Activated CD4-positive, CD25-positive, alpha-beta regulatory T cell treated with anti-CD3 and anti-CD28 coated beads, Interleukin-2, amount 50 U/mL, for 72 hours (primary cell): ENCODE measurements around the gene GPC6.

Experiments used
- DNase-seq: peaks from one replicate; pipeline ENCODE4 v3.0.0; 2021

Gene GPC6

DNA sequence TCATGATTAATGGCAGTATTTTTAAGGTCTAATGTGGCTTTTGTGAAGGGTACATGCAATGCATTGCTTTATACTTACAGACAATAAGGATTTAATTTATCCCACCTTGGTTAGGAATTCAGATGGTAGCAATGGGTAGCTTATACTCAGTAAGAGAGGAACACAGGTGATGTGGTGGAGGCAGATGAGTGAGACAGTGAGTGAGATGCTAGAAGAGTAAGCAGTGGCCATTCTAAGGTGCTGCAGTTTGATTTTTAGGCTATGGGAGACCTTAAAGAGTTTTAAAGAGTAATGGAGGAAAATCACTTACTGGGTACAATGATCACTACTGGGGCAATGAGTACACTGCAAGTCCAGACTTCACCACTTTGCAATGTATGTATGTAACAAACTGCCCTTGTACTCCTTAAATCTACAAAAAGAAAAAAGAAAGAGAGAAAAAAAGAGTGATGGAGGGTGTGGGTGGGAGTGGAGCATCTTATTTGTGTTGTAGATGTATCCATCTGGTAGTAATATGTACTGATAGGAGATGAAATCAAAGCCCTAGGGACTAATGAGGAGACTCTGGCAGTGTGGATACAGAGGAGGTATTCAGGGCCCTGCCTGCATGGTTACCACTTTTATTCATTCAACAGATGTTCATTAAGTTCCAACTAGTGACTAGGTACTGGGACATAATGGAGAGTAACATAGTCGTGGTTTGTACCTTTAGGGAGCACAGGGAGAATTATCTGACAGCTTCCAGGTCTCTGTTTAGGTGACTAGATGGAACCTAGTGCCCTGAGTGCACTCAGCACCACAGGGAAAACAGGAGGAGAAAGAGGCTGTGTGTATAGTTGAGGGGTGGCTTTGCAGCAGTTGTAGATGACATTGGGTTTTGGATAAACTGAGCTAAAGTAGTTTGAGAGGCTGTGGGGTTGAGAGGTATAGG is 99.0 kb downstream of the GPC6 start:
- DNase-seq, result no peak

DNA sequence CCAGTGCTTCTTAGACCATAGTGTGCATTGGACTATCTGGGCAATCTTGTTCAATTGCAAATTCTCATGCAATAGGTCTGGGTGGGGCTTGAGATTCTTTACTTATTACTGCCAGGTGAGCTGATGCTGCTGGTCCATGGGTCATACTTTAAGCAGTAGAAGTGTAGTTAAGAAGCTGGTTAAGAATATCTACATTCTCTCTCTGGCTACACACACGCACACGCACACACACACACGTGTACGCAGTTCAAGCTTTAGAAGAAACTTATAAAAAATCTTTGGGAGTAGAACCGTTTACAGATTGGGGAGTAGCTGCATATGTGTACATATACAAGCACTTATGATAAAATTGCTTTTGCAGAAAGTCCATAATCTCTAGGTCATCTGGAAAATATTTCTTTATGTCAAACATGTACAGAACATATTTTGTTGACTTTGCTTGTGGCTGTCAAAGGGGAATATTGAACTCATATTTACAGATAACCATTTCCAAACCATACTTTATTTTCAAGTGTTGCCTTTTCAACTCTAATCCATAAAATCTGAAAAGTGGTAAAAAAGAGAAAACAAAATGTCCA is 99.7 kb downstream of the GPC6 start:
- DNase-seq, result no peak

DNA sequence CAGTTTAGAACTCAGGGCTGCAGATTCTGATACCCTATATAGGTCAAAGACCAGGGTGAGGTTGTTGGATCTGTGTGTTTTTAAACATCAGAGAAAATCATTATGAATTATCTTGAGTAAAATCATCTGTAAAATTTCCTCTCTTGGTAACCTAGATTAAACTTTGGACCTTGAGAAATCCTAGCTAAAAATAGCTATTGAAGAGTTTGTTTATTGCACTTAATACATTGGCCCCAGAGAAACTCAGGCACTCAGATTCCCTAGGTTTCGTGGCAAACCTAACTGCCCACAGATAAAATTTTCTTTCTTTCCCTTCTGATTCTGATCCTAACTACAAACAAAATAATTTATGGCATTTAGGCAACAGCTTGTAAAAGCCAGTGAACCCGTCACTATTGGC is 102.3 kb downstream of the GPC6 start:
- DNase-seq, result no peak

DNA sequence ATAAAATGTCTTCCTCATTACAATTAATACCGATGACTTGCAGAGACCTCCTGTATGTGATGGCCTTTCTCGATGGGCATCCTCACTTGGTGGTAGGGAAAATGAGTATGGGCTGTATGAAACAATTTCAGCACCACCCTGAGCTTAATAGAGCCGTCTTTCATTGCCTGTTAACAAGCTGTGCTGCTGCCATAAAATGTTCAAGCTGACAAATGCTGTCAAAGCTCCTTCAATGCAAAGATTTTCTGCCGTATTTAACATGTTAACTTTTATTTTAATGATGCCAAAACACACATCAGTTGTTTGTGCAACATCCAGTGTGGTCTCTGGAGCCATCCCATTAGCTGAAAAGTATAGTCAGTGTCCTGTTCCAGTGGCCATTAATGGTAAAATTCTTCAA is 110.1 kb downstream of the GPC6 start:
- no peak for DNase-seq

DNA sequence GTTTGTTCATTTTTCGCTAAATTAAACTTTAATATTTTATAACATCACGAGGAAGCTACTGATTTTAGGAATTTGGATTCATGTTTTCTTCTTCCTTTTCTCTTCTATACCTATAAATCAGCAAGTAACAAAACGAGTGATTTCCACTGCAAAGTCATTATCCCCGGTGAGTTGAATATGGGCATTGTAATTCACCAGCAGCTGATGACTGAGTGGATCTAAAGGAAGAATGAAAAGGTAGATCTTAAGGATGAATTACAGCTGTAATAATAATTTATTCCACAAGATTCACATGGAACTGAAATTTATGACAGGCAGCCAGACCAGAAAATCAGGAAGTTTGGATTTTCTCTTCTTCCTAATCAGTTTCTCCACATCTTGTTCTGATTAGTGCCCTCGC is 111.4 kb downstream of the GPC6 start:
- no peak for DNase-seq

DNA sequence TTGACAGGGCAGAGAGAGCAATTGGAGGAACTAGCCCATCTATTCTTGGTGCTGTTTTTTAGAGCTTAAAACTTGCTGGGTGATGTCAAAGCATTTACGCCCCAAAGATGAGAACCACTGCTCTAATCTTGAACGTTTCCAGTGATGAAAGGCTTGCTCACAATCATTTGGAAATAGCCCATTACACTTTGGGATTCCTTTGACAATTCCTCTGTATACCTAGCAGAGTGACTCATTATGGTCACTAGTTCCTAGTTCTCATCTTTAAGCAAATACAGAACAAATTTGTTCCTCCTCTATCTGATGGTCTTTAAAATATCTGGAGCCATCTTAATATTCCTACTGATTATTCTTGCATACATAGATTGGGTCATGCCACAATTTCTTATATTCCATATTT is 112.3 kb downstream of the GPC6 start:
- no peak for DNase-seq

DNA sequence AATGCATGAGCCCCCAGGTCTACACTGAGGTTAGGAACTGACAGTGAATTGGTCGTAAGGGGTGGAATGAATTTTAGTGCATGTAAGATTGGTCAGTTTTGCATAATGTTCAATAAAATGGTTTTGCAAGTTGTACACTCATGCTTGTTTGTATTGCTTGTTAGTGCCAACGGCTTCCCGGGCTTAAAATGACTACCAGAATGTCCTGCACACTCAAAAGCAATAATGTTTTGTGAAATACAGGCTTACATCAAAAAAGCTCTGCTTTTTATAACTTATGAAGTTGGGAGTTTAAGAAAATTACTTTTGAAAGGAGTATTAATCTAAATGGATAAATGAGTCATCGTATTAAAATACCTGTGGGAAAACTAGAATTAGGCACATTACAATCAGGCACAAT is 112.9 kb downstream of the GPC6 start:
- DNase-seq, result no peak

DNA sequence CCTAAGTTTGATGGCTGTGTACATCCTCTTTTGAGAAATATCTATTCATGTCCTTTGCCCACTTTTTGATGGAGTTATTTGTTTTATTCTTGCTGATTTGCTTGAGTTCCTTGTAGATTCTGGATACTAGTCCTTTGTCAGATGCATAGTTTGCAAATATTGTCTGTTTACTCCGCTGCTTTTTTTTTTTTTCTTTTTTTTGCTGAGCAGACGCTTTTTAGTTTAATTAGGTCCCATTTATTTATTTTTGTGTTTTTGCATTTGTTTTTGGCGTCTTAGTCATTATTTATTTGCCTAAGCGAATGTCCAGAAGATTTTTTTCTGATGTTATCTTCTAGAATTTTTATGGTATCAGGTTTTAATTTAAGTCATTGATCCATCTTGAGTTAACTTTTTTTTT is 114.9 kb downstream of the GPC6 start:
- no peak for DNase-seq

DNA sequence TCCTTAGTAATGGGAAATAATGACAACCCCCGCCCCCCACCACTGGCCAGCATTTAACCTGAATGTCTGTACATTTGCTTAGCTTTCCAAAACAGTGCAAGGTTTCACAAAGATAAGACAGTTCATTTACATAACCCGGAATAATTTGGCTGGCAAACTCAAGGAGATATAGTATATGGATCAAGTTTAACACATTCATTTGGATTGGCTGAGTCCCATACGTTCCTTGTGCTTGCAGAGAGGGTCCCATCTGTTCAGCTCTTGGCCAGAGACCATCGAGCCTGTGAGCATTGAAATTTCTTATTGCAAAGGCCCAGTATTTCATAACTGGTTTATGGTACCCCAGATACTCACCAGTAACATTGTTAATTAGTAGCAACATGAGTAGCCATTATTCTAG is 116.5 kb downstream of the GPC6 start:
- DNase-seq, result no peak

DNA sequence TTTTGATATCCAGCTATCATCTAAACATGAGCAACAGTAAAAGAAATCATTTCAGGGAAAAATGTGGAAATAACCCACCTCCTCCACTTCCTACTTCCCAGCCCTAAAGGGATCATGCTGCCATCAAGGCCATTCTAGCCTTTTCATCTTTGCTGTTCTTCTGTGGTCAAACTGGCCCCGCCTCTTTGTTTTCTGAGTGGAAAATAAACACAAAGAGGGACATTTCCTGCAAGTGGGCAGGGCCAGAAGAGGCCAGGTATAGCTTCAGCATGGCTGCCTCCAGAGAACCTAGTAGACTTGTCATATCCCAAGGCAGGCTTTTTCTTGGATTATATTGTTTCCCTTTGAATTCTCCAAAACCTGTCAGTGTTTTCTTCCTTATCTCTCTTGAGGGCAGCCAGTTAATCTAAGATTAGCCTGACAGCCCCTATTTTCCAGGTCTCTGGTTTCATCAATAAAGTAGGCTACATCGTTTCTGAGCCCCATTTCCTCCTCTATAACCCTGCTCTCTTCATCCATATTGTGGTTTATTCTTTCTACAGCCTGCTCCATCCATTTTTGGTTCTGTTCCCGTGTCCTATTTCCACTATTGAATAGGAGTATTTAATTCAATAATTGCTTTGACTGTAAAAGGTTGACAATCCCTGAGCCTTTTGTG is 117.6 kb downstream of the GPC6 start:
- DNase-seq, result no peak

DNA sequence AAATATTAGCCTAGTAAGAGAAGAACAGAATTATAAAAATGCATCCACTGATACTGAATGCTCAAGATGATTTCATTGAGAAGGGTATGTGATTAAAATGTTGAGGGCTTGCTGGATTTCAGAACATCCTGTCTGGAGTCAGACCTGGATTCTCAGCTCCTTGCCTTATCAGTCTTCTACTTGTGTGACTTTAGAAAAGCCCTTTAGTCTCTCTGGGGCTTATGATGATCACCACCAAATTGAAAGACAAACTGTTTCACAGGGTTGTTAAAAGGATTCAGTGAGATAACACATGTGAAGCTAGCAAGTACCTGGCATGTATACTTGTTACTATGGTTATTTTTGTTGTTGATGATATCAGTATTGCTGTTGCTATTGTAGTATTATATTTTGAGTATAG is 118.4 kb downstream of the GPC6 start:
- no peak for DNase-seq

DNA sequence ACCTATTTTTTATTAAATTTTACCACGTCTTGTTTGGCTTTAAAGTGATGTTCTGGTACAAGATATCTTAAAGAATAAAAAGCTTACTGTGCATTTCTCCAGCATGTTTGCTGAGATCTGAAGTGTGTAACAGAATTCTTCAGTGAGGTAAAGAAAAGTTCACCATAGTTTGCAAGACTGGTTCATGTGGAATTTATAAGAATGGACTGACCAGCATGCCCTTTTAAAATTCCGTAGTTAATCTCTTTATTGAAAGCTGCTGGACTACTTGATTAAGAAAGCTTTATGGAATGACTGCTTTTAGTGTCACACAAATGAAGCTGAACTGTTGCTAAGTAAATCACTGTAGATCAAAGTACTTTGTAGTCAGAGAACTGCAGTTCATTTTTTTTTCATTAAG is 119.2 kb downstream of the GPC6 start:
- no peak for DNase-seq

DNA sequence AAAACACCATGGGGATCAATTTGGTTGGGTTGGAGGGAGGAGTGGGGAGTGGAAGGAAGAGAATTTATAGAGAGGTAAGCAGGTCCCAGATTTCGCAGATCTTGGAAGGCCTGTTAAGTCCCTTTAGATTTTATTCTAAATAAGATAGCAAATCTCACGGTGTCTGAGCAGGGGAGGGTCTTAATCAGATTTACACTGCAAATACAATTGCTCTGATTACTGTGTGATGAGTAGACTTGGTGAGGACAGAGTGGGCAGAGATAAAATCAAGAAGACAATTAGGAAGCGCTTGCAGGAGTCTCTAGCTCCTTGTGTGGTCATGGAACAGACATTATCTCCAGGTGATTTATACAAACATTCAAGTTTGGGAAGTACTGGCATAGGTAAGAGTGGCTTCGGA is 126.0 kb downstream of the GPC6 start:
- DNase-seq, result no peak

DNA sequence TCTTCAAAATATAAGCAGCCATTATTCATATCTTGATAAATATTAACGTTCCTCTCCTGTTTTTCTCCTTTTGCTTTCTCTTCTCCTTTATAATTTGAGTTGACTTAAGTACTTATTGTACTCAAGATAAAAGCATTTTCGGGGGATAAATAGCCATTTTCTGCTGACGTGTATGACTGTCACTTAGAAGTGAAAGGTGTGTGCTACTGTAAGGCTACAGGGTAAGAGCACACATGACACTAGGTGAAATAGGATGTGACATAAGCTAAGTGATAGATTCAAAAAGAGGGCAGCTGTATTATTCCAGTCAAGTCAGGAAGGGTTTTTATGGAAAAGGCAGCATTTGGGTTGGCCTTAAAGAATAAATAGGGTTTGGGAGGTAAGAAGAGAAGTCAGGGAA is 128.5 kb downstream of the GPC6 start:
- DNase-seq, result no peak

DNA sequence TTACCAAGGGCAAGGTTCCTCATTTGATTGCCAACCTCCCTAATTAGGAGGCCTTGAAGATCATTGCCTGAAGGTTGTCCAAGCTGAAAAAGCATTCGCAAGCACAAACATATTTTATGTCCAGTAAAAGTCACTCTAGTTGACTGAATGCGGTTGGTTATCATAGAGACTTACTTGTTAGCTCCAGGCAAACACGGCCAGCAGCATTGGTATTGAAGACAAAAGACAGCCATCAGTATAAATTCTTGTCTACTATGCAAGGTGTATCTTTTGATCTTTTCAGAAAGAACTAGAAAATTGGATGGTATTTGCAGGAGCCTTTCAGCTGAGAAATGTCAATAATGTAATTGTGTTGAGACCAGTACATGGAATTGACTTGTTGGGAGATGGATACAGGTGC is 129.9 kb downstream of the GPC6 start:
- no peak for DNase-seq

DNA sequence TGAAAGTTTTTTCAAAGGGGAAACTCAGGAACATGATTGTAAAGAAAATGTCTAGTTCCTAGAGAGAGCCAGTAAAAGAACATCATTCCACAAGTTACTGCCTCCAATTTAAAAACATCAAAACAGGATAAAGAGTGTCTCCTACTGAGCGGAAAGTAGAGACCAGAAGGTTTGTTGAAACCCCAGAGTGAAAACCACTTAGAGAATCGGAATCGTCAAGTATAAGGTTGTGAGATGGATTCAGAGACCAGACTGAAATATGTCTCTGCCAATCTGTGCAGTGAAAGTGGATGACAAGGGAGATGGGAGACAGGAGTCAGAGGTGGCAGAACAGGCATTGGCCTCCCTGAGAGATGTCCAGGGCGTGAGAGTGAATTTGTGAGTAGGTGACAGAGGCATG is 133.4 kb downstream of the GPC6 start:
- no peak for DNase-seq

DNA sequence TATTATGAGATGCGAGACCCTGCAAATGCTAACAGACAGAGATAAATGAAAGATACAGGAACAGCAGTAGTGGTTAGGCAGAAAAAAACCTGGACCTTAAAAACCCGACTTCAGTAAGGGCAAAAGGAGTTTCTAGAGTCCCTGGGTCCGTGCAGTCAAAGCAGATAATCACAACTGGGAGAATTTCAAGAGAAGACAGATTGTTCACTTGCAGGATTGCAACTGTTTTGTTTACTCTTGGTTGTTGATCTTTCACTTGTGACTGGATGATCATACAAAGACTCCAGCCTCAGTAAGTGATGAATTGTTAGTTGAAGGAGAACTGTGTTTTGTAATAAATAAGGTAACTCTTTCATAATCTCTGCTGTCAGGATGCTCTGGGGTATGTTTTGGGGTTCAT is 135.1 kb downstream of the GPC6 start:
- DNase-seq, result no peak

DNA sequence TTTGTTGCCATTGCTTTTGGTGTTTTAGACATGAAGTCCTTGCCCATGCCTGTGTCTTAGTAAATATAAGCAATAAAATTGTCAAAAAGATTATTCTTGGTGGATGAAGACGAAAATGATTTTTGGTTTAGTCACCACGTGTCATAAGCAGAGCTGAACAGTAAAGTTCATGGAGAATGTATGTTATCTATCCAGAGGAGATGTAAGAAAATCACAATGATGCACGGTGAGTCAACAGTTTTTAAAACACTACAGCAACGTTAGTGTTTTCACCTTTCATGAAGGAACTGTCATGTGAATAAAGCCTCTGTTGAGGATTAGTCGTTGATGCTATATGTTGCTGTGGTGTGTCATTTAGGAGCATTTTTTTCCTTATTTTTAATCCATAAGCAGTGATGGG is 137.6 kb downstream of the GPC6 start:
- DNase-seq, result no peak

DNA sequence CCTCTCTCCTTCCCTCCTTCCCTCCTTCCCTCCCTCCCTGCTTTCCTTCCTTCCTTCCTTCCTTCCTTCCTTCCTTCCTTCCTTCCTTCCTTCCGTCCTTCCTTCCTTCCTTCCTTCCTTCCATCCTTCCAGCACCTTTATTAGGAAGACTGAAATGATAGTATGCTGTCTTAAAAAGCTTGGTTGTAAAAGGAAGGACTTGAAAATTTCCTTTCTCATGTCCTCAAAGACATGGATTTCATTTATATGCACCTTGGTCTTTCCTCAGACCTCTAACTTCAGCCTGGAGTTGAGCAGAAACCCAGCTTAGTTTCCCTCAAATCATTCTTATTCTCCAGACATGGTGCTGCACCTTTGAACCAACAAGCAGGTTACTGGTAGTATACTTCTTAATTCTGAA is 141.7 kb downstream of the GPC6 start:
- no peak for DNase-seq

DNA sequence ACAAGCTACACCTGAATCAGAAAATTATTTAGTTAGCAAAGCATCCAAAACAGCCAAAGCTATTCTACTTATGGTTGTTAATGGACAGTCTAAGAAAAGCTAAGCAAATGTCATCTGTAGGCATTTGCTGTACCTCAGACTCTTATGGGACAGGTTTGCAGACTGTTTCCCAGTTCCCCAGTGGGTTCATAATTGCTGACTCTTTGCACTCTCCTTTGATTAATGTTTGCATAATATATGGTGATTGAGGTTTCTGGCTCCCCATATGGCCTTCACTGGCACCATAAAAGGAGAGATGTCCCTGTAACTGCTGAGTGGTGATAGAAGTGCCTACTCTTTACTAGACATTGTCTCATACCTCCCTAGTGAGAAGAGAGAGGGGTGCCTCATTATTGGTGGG is 142.1 kb downstream of the GPC6 start:
- no peak for DNase-seq

DNA sequence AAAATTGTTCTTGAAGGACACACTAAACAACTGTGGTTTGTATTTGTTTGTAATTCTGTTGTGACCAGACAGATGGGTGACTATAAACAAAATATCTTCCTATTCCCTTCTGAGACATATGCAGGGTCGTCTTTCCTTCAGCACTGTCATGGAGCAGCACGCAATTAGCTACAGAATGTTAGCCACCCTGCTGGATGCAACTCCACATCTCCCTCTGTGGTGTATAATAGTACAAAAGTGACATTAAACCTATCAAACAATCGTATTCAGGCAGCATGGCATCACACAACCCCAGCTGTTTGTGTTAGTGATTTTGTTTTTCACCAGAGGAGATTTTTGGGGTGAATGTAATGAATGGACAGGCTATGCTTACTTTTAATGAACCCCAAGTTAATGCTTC is 146.2 kb downstream of the GPC6 start:
- DNase-seq, result no peak

DNA sequence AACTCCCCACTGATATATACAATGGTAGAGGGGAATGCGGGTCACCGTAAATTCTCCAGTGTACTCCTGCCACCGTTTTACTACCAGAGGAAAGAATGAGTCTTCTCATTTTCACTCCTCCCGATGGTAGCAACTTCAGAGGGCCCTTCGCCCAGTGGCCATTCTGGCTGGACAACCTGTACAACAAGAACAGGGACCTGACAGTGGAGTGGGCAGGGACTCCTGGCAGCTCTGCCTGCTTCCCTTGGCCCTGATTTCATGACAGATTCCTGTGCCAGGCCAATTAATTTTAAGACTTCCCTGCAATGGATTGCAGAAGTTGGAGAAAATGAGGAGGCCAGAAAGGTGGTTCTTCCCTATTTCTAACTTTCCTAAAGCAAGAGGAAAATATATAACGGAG is 148.9 kb downstream of the GPC6 start:
- DNase-seq, result no peak

DNA sequence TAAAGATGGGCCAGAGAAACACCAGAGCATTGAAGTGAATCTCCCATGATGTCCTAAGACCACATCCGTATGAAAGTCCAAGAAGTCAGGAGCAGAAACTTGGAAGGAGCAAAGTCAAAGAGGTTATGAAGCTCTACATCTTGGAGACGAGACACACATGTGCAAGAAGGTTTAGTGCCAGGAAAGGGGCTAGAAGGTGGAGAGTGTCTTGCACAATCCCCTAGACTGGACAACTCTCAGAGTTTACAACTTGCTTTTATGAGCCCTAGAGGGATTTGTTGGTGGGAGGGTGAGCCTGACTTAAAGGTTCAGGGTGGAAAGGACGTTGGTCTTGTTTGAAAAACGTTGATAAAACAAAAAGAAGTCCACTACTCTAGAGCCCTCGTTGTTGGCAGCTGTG is 150.6 kb downstream of the GPC6 start:
- no peak for DNase-seq

DNA sequence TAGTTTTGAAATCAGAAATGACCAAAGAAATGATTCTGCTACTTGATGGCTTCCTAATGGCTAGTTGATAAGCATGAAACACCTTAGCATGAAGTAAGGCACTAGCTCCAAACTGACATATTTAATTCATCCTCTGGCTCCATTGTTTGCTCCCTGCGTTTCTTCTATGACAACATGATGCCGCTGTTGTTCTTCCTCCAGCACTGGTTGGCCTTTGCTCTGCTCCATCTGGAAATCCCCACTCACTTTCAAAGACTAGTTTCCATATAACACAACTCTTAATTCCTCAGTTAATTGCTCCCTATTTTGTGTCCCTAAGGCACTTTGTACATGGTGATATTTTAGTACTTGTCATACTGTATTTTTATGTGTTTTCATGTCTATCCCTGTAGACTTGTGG is 151.6 kb downstream of the GPC6 start:
- no peak for DNase-seq
